HL-60 (cell line): ENCODE data around the gene DUSP7.

Experiments
- DNase-seq, 2 experiments: peaks; one replicate each; pipeline ENCODE4 v3.0.0-alpha.2; 2010 to 2020; ENCODE audit warnings: low read depth in 1 of 2, low spot score in 1 of 2
- H3K27ac ChIP-seq: fragments of 250-450 bp; sonication (Bioruptor Pico); replicated peaks from 2 replicates; pipeline ENCODE4 v1.5.1; 2020; ENCODE audit warnings: mild to moderate bottlenecking, moderate library complexity
- H3K27me3 ChIP-seq: fragments of 250-450 bp; sonication (Bioruptor Pico); 2 replicates; pipeline ENCODE4 v1.5.1; 2021; ENCODE audit warnings: mild to moderate bottlenecking, moderate library complexity; ENCODE audit not compliant: insufficient read depth, poor library complexity, severe bottlenecking
- H3K4me3 ChIP-seq: replicated peaks from 2 replicates; pipeline ENCODE4 v1.5.1; 2011; ENCODE audit warnings: mild to moderate bottlenecking, control low read depth, low read length; ENCODE audit not compliant: insufficient read depth
- GABPA ChIP-seq: IDR thresholded peaks from 2 replicates; pipeline ENCODE4 v1.6.1; 2012; ENCODE audit warnings: low read depth
- POLR2AphosphoS5 ChIP-seq: IDR thresholded peaks from 2 replicates; pipeline ENCODE4 v1.6.1; 2012; ENCODE audit warnings: low read depth
- SPI1 ChIP-seq: IDR thresholded peaks from 2 replicates; pipeline ENCODE4 v1.6.1; 2012; ENCODE audit warnings: low read depth, mild to moderate bottlenecking, borderline replicate concordance
- TF ChIP-seq, protein P1 (sequence below): IDR thresholded peaks from 2 replicates; pipeline ENCODE4 v1.6.1; 2012; ENCODE audit warnings: low read depth; ENCODE audit not compliant: insufficient replicate concordance
- TF ChIP-seq, protein P2 (sequence below): IDR thresholded peaks from one replicate; pipeline ENCODE4 v1.5.1; 2011; ENCODE audit warnings: low read length, control low read depth, inconsistent platforms; ENCODE audit not compliant: insufficient read depth

DUSP7 gene

DNA sequence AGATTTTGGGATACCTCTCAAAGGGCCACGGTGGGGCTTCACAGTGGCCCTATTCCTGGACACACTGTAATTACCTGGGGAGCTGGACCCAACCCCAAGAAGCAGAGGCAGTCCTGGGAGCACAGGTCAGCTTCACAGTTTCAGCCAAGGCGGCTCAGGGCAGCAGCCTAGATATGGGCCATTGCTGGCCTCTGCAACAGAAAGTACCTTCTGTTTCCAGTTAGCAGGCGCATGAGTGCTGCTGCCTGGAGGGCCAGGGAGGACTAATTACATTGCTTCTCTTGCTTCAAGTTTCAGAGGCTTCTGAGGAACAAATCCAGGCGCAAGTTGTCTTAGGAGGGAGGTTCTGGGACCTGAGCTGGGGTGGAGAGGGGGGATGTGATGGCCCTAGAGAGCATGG is 13.5 kb upstream of the DUSP7 start:
- TF ChIP-seq, protein P1, sequence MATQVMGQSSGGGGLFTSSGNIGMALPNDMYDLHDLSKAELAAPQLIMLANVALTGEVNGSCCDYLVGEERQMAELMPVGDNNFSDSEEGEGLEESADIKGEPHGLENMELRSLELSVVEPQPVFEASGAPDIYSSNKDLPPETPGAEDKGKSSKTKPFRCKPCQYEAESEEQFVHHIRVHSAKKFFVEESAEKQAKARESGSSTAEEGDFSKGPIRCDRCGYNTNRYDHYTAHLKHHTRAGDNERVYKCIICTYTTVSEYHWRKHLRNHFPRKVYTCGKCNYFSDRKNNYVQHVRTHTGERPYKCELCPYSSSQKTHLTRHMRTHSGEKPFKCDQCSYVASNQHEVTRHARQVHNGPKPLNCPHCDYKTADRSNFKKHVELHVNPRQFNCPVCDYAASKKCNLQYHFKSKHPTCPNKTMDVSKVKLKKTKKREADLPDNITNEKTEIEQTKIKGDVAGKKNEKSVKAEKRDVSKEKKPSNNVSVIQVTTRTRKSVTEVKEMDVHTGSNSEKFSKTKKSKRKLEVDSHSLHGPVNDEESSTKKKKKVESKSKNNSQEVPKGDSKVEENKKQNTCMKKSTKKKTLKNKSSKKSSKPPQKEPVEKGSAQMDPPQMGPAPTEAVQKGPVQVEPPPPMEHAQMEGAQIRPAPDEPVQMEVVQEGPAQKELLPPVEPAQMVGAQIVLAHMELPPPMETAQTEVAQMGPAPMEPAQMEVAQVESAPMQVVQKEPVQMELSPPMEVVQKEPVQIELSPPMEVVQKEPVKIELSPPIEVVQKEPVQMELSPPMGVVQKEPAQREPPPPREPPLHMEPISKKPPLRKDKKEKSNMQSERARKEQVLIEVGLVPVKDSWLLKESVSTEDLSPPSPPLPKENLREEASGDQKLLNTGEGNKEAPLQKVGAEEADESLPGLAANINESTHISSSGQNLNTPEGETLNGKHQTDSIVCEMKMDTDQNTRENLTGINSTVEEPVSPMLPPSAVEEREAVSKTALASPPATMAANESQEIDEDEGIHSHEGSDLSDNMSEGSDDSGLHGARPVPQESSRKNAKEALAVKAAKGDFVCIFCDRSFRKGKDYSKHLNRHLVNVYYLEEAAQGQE: no peak
- TF ChIP-seq SPI1 (no peak), GABPA (no peak)
- Histone ChIP-seq H3K27me3 (no peaks in the 10 kb centered on the region), H3K4me3 (no peak overlapping the region), H3K27ac (no peak overlapping the region)
- DNase-seq: no peak

DNA sequence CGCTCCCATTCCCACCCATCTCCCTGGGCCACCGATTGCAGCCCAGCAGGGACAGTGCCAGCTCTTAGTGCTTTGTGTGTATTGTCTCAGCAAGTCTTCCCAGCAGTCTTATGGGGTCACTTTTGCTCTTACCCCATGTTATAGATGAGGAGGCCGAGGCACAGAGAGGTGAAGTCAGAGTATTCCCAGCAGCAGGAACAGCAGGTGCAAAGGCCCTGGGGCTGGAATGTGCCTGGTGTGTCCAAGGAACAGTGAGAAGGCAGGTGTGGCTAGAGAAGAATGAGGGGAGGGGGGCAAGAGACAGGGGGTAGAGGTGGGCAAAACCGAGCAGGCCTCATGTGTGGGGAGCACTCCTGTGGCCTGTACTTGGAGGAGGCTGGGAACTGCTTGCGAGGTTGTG is 12.8 kb upstream of the DUSP7 start:
- DNase-seq: no peak
- no peak overlapping the region for H3K4me3 ChIP-seq
- no peaks in the 10 kb centered on the region for H3K27me3 ChIP-seq
- no peak overlapping the region for H3K27ac ChIP-seq
- TF ChIP-seq SPI1 (no peak), POLR2AphosphoS5 (no peak), GABPA (no peak)
- TF ChIP-seq, protein P1: no peak
- TF ChIP-seq, protein P2, sequence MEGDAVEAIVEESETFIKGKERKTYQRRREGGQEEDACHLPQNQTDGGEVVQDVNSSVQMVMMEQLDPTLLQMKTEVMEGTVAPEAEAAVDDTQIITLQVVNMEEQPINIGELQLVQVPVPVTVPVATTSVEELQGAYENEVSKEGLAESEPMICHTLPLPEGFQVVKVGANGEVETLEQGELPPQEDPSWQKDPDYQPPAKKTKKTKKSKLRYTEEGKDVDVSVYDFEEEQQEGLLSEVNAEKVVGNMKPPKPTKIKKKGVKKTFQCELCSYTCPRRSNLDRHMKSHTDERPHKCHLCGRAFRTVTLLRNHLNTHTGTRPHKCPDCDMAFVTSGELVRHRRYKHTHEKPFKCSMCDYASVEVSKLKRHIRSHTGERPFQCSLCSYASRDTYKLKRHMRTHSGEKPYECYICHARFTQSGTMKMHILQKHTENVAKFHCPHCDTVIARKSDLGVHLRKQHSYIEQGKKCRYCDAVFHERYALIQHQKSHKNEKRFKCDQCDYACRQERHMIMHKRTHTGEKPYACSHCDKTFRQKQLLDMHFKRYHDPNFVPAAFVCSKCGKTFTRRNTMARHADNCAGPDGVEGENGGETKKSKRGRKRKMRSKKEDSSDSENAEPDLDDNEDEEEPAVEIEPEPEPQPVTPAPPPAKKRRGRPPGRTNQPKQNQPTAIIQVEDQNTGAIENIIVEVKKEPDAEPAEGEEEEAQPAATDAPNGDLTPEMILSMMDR: no peak

DNA sequence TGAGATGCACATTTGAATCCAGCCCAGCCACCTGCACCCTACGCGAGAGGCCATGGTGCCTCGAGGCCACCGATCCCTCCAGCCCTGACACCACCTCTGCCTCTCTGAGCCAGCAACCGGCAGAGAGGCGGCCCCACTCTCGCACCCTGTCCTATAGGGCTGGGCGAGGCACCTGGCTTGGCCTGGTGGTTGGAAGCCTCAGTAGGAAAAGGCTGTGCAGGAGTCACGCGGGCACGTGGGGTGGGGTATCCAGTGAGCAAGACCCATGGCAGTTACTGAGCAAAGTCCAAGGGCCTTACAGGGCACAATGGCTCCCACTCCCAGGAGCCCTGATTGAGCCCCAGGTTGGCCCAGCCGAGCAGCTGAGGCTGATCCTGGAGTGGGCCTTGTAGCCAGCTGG is 12.4 kb upstream of the DUSP7 start:
- no peak for TF ChIP-seq SPI1
- TF ChIP-seq, protein P2: no peak
- no peak for TF ChIP-seq POLR2AphosphoS5
- TF ChIP-seq, protein P1: no peak
- TF ChIP-seq GABPA: no peak
- DNase-seq: no peak
- no peaks in the 10 kb centered on the region for H3K27me3 ChIP-seq

More for the DNA sequence above, 12.4 kb upstream of the DUSP7 start:
- no peak overlapping the region for H3K4me3 ChIP-seq
- H3K27ac ChIP-seq: no peak overlapping the region
